ENCODE data around the gene SORCS2. TPM values are rescaled to one million over a fixed set of nuclear protein-coding genes. Genes with fewer than 3 reads are reported as not detected.

SORCS2 gene
- total and polyA plus RNA-seq, 2 of the 13 experiments (the other 11 are each of a cell fraction or from before 2014, with no cell fraction given) = 0.82 to 1.0 TPM

GRCh38 chr4:7332216-7333023 lies 140.1 kb downstream of the SORCS2 start (continued):
- TF ChIP-seq, protein P1, sequence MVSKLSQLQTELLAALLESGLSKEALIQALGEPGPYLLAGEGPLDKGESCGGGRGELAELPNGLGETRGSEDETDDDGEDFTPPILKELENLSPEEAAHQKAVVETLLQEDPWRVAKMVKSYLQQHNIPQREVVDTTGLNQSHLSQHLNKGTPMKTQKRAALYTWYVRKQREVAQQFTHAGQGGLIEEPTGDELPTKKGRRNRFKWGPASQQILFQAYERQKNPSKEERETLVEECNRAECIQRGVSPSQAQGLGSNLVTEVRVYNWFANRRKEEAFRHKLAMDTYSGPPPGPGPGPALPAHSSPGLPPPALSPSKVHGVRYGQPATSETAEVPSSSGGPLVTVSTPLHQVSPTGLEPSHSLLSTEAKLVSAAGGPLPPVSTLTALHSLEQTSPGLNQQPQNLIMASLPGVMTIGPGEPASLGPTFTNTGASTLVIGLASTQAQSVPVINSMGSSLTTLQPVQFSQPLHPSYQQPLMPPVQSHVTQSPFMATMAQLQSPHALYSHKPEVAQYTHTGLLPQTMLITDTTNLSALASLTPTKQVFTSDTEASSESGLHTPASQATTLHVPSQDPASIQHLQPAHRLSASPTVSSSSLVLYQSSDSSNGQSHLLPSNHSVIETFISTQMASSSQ (IDR thresholded peaks at IDR 0.05; ENCODE audit: low read depth) = no peak
- TF ChIP-seq, protein P1 (CRISPR knock-in tag; IDR thresholded peaks at IDR 0.05; ENCODE audit: borderline replicate concordance) = no peak
- TF ChIP-seq DMAP1 (CRISPR knock-in tag; IDR thresholded peaks at IDR 0.05) (no peak), KIAA2018 (CRISPR knock-in tag; IDR thresholded peaks at IDR 0.05; ENCODE audit: borderline replicate concordance) (no peak)
